C4-2B (cell line): Measurements from ENCODE around the gene TNFRSF1B.

Experiments used
- H3K27ac ChIP-seq: fragments of 450-650 bp; 2 replicates; pipeline ENCODE4 v1.5.1; 2017
- ZFX ChIP-seq: fragments of 450-650 bp; IDR thresholded peaks from 2 replicates; pipeline ENCODE4 v1.6.1; 2017
- TF ChIP-seq, protein P1 (sequence below): fragments of 450-650 bp; conservative IDR thresholded peaks from 2 replicates; pipeline ENCODE4 v1.5.1; 2017; ENCODE audit warnings: mild to moderate bottlenecking

Gene TNFRSF1B

DNA sequence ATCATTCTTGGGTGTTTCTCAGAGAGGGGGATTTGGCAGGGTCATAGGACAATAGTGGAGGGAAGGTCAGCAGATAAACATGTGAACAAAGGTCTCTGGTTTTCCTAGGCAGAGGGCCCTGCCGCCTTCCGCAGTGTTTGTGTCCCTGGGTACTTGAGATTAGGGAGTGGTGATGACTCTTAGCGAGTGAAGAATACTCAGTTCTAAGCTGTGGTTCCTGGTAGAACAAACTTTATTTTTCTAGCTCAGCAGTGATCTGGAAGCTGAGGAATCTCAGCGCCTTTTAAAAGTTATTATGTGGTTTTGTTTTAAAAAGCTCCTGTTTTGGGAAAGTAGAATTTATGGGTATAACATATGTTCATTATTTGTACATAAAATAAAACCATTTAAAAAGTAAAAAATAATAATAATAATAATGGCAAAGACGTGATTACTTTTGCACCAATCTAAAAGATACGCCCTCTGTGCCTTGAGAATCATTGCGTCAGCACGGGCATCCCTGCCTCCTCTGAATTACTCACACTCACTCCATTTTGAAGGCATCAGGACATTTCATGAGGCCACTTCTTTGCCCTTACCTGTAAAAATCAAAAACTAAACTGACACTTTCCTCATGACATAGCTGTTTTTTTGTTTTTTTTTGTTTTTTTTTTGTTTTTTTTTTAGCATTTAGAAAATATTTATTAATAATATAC lies 29.7 kb upstream of the TNFRSF1B start:
- TF ChIP-seq, protein P1, sequence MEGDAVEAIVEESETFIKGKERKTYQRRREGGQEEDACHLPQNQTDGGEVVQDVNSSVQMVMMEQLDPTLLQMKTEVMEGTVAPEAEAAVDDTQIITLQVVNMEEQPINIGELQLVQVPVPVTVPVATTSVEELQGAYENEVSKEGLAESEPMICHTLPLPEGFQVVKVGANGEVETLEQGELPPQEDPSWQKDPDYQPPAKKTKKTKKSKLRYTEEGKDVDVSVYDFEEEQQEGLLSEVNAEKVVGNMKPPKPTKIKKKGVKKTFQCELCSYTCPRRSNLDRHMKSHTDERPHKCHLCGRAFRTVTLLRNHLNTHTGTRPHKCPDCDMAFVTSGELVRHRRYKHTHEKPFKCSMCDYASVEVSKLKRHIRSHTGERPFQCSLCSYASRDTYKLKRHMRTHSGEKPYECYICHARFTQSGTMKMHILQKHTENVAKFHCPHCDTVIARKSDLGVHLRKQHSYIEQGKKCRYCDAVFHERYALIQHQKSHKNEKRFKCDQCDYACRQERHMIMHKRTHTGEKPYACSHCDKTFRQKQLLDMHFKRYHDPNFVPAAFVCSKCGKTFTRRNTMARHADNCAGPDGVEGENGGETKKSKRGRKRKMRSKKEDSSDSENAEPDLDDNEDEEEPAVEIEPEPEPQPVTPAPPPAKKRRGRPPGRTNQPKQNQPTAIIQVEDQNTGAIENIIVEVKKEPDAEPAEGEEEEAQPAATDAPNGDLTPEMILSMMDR: no peak
- no peak for TF ChIP-seq ZFX
- no peak overlapping the region for H3K27ac ChIP-seq

DNA sequence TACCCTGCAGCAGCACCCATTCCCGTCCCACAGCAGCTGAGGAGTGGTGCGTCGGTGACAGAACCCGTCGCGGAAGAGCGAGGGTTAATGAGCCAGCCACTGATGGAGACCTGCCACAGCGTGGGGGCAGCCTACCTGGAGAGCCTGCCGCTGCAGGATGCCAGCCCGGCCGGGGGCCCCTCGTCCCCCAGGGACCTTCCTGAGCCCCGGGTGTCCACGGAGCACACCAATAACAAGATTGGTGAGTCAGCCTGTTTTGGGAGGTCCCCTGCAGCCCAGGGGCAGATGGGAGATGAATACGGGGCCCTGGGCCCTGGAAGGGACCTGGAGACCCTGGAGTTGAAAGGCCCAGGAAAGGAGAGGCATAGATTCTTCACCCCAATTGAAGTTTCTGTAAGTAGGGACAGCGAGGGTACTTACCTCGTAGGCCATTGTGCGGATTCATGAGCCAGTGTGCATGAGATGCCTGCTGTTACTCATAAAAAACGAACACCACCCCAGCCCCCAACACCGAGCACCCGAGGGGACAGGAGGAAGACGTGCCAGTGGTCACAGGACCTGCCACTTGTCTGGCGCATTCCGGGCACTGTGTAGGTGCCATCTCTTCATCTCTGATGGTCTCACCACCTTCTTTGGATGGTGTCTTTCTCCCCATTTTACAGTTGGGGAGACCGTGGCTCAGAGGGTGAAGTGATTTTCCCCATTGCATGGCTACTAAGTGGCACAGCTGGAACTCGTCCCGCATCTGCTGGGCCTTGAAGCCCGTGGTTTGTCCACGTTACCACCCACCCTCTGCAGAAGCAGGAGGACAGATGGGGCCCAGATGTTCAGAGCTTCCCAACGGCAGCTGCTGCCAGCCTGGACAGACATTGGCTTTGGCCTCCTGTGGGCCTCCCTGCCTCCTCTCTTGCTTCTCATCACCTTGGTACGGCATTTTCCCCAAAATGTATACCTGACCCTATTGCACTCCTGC lies 28.3 kb upstream of the TNFRSF1B start:
- TF ChIP-seq ZFX: no peak
- TF ChIP-seq, protein P1: no peak
- H3K27ac ChIP-seq: no peak overlapping the region

DNA sequence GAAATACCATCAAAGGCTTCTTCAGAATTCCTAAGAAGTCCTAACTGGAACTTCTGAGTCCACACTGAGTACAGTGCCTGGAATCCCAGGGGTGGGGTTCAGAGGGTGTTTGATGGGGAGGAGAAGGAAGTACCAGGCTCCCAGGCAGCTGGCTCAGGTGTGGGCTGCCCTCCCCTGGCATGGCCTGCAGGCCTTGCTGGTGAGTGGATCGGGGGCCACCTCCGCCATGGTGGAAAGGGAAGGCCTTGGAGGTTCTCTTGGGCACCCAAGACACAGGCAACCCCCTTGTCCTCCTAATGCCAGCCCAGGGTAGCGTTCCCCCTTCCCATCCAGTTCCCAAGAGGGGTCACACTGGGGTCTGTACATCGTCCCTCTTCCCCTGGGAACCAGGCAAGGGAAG lies 26.8 kb upstream of the TNFRSF1B start:
- TF ChIP-seq ZFX: no peak
- TF ChIP-seq, protein P1: no peak
- no peak overlapping the region for H3K27ac ChIP-seq

DNA sequence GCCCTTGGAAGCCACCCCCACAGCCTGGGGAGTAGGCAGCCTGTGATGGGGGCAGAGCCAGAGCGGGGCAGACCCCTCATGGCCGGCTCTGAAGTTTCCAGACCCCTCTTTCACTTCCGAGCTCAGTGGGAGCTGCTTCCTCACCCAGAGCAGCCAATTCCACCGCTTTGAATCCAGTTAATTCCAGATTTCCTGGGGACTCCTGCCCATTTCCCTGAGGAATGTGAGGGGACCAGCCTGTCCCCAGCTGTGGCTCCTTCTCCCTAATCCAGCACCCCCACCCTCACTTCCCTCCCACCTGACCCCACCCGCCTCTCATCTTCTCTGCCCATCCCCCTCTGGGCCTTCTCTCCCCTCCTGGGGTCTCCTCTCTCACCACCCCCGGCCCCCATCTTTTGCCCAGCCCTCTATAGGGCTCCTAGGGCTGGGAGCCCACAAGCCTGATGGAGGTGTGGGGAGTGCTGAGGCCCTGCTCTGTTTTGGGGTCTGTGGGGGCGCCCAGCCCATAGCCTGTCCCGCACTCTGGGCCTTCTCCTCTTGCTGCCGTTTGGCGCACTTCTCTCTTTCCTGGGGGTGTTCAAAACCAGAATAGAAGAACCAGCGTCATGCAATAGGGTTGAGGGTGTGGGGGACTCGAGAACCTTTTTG lies 26.2 kb upstream of the TNFRSF1B start:
- TF ChIP-seq ZFX: no peak
- TF ChIP-seq, protein P1: no peak
- no peak overlapping the region for H3K27ac ChIP-seq

DNA sequence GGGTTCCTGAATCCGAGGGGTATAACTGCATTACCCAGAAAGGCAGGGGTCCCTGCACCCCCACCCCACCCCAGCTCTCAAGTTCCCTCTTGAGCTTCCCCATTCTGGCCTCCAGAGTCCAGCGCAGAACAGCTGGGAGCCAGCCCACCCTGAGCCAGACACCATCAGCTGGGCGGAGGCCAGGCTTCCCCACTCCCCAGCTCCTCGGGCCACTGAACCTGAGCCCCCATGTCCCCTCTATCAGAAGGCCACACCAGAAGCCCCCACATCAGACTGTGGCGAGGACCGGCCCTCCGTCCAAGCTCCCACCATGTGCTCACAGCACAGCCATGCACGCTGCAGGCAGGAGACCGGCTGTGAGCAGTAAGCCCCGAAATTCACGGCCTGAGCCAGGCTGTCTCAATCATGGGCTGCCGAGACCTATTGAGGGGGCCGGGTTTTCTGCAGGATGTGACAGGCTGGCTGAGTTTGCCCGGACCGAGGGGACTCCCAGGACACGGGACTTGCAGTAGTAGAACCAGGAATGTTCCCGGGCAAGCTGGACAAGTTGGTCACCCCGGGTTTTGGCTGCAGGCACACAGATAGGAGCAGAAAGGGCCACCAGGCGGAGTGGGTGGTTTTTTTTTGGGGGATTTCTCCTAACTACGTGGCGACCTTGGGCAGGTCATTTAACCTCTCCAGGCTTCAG lies 25.5 kb upstream of the TNFRSF1B start:
- H3K27ac ChIP-seq: no peak overlapping the region
- TF ChIP-seq, protein P1: no peak
- no peak for TF ChIP-seq ZFX

DNA sequence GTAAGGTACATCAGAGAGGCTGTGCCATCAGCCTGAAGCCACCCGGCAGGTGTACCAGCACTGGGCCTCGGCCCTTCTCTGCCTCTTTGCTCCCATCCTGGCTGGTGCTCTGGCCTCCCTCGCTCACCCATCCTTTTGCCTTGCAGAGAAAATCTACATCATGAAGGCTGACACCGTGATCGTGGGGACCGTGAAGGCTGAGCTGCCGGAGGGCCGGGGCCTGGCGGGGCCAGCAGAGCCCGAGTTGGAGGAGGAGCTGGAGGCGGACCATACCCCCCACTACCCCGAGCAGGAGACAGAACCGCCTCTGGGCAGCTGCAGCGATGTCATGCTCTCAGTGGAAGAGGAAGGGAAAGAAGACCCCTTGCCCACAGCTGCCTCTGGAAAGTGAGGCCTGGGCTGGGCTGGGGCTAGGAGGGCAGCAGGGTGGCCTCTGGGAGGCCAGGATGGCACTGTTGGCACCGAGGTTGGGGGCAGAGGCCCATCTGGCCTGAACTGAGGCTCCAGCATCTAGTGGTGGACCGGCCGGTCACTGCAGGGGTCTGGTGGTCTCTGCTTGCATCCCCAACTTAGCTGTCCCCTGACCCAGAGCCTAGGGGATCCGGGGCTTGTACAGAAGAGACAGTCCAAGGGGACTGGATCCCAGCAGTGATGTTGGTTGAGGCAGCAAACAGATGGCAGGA lies 24.5 kb upstream of the TNFRSF1B start:
- TF ChIP-seq, protein P1: no peak
- TF ChIP-seq ZFX: no peak
- no peak overlapping the region for H3K27ac ChIP-seq
